ENCODE results near the gene PLA2G4F. TPM values are rescaled to one million over a fixed set of nuclear protein-coding genes. Genes with fewer than 3 reads are reported as not detected.

PLA2G4F gene
- total and polyA plus RNA-seq, 2 donors from 2014 or later, result 35.9 to 51.2 TPM

GRCh38 chr15:42185801-42186200, 29.4 kb upstream of the PLA2G4F start:
- Histone ChIP-seq H3K27me3 (ENCODE audit: control insufficient read depth, insufficient read depth, low read length) (no peaks in the 10 kb centered on the region), H3K27ac (ENCODE audit: low read depth in 2 of 2, low read length in 2 of 2) (no peak overlapping the region), H3K4me1 (ENCODE audit: control insufficient read depth in 2 of 3, insufficient read depth in 2 of 3, low read depth in 1 of 3, low read length in 3 of 3) (no peaks in the 10 kb centered on the region), H3K9ac (ENCODE audit: low read length in 3 of 3) (no peak overlapping the region), H3K4me3 (ENCODE audit: low read length in 3 of 3) (no peak overlapping the region), H3K36me3 (ENCODE audit: control insufficient read depth in 2 of 3, insufficient read depth in 3 of 3, low read length in 3 of 3) (peaks cover 12 to 55% (median 37%) of the 10 kb centered on the region in 3 donors), H3K9me3 (ENCODE audit: control insufficient read depth in 2 of 3, insufficient read depth in 1 of 3, low read length in 3 of 3) (no peaks in the 10 kb centered on the region)
- no peak for DNase-seq
- TF ChIP-seq CTCF (IDR thresholded peaks at IDR 0.05; ENCODE audit: borderline replicate concordance, extremely low read depth, insufficient read depth), result no peak
- no peak for FAIRE-seq
- intact Hi-C loops (cut with DNase I), result no loop called here

- Histone ChIP-seq H3K9me3 (ENCODE audit: control insufficient read depth in 2 of 3, insufficient read depth in 1 of 3, low read length in 3 of 3) (no peaks in the 10 kb centered on the region), H3K9ac (ENCODE audit: low read length in 3 of 3) (no peak overlapping the region), H3K36me3 (ENCODE audit: control insufficient read depth in 2 of 3, insufficient read depth in 3 of 3, low read length in 3 of 3) (peaks cover 12 to 47% (median 35%) of the 10 kb centered on the region in 3 donors), H3K4me3 (ENCODE audit: low read length in 3 of 3) (no peak overlapping the region), H3K27ac (ENCODE audit: low read depth in 2 of 2, low read length in 2 of 2) (no peak overlapping the region), H3K27me3 (ENCODE audit: control insufficient read depth, insufficient read depth, low read length) (no peaks in the 10 kb centered on the region), H3K4me1 (ENCODE audit: control insufficient read depth in 2 of 3, insufficient read depth in 2 of 3, low read depth in 1 of 3, low read length in 3 of 3) (no peaks in the 10 kb centered on the region)
- intact Hi-C loops (cut with DNase I), result no loop called here
- DNase-seq (no peak), FAIRE-seq (no peak)
- TF ChIP-seq CTCF (IDR thresholded peaks at IDR 0.05; ENCODE audit: borderline replicate concordance, extremely low read depth, insufficient read depth), result no peak
Observed at GRCh38 chr15:42184736-42185135, 28.3 kb upstream of the PLA2G4F start.

- no peak overlapping the region for H3K9ac ChIP-seq (ENCODE audit: low read length in 3 of 3)
- intact Hi-C loops (cut with DNase I), result no loop called here
- H3K4me1 ChIP-seq (ENCODE audit: control insufficient read depth in 2 of 3, insufficient read depth in 2 of 3, low read depth in 1 of 3, low read length in 3 of 3), result no peaks in the 10 kb centered on the region
- no peak for DNase-seq
- TF ChIP-seq CTCF (IDR thresholded peaks at IDR 0.05; ENCODE audit: borderline replicate concordance, extremely low read depth, insufficient read depth), result no peak
- H3K4me3 ChIP-seq (ENCODE audit: low read length in 3 of 3), result no peak overlapping the region
- FAIRE-seq, result no peak
- no peaks in the 10 kb centered on the region for H3K27me3 ChIP-seq (ENCODE audit: control insufficient read depth, insufficient read depth, low read length)
- H3K9me3 ChIP-seq (ENCODE audit: control insufficient read depth in 2 of 3, insufficient read depth in 1 of 3, low read length in 3 of 3), result no peaks in the 10 kb centered on the region
- H3K27ac ChIP-seq (ENCODE audit: low read depth in 2 of 2, low read length in 2 of 2), result no peak overlapping the region
- peaks cover 12 to 47% (median 34%) of the 10 kb centered on the region in 3 donors for H3K36me3 ChIP-seq (ENCODE audit: control insufficient read depth in 2 of 3, insufficient read depth in 3 of 3, low read length in 3 of 3)
Observed at GRCh38 chr15:42184296-42184695, 27.9 kb upstream of the PLA2G4F start.

- no peak for FAIRE-seq
- H3K9me3 ChIP-seq (ENCODE audit: control insufficient read depth in 2 of 3, insufficient read depth in 1 of 3, low read length in 3 of 3), result no peaks in the 10 kb centered on the region
- intact Hi-C loops (cut with DNase I), result no loop called here
- no peak for TF ChIP-seq CTCF (IDR thresholded peaks at IDR 0.05; ENCODE audit: borderline replicate concordance, extremely low read depth, insufficient read depth)
- H3K4me1 ChIP-seq (ENCODE audit: control insufficient read depth in 2 of 3, insufficient read depth in 2 of 3, low read depth in 1 of 3, low read length in 3 of 3), result no peaks in the 10 kb centered on the region
- peaks cover 9 to 50% (median 34%) of the 10 kb centered on the region in 3 donors for H3K36me3 ChIP-seq (ENCODE audit: control insufficient read depth in 2 of 3, insufficient read depth in 3 of 3, low read length in 3 of 3)
- H3K27me3 ChIP-seq (ENCODE audit: control insufficient read depth, insufficient read depth, low read length), result no peaks in the 10 kb centered on the region
- H3K4me3 ChIP-seq (ENCODE audit: low read length in 3 of 3), result no peak overlapping the region
- DNase-seq, result no peak
- no peak overlapping the region for H3K27ac ChIP-seq (ENCODE audit: low read depth in 2 of 2, low read length in 2 of 2)
- no peak overlapping the region for H3K9ac ChIP-seq (ENCODE audit: low read length in 3 of 3)
Observed at GRCh38 chr15:42182961-42183360, 26.5 kb upstream of the PLA2G4F start.
